ENCODE results near the gene UCHL5. TPM values are rescaled to one million over a fixed set of nuclear protein-coding genes. Genes with fewer than 3 reads are reported as not detected.

UCHL5 gene
- total RNA-seq, 1 experiment from 2014 or later = 49.3 TPM

DNA sequence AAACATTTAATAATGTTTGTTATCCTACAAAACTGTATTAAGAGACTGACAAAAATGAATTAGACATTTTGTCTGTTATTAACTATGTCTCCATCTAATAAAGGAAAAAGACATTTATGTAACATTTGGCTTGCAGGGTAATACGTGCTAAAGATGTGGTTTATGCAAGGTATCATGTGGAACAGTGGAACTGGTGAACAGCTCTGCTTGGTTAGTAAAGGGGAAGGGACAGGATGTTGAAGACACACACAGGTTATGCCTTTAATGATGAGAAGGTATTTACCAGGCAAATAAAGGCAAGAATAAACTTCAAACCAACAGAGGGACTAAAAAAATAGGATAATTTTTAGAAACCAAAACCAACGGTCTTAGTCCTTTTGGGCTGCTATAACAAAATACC is 93.1 kb downstream of the UCHL5 start:
- no peaks in the 10 kb centered on the region for H3K9me3 ChIP-seq (ENCODE audit: insufficient read depth, low read depth)
- H3K79me2 ChIP-seq (ENCODE audit: low read depth) = no peaks in the 10 kb centered on the region
- H3K4me1 ChIP-seq (replicated peaks; ENCODE audit: insufficient read depth) = no peaks in the 10 kb centered on the region
- H3K9me2 ChIP-seq (ENCODE audit: insufficient read depth) = no peaks in the 10 kb centered on the region; the same call in 1 of the 2 replicates
- CTCF ChIA-PET = no interaction called here
- no peak overlapping the region for H2AFZ ChIP-seq
- no peaks in the 10 kb centered on the region for H4K20me1 ChIP-seq (ENCODE audit: insufficient read depth)
- POLR2A ChIA-PET (ENCODE audit: unreplicated experiment) = no interaction called here
- H3K4me2 ChIP-seq = no peak overlapping the region
- H3K4me3 ChIP-seq = no peak overlapping the region
- H3K27ac ChIP-seq = no peak overlapping the region
- no peaks in the 10 kb centered on the region for H3F3A ChIP-seq (ENCODE audit: insufficient read depth, low read depth)
- BruUV-seq (replicated peaks) = no TSS peak
- no peaks in the 10 kb centered on the region for H3K27me3 ChIP-seq (ENCODE audit: insufficient read depth, low read depth)
- no peak for DNase-seq
- intact Hi-C loops (cut with micrococcal nuclease; ENCODE audit: unreplicated experiment) = no loop called here
- TF ChIP-seq, protein P1, sequence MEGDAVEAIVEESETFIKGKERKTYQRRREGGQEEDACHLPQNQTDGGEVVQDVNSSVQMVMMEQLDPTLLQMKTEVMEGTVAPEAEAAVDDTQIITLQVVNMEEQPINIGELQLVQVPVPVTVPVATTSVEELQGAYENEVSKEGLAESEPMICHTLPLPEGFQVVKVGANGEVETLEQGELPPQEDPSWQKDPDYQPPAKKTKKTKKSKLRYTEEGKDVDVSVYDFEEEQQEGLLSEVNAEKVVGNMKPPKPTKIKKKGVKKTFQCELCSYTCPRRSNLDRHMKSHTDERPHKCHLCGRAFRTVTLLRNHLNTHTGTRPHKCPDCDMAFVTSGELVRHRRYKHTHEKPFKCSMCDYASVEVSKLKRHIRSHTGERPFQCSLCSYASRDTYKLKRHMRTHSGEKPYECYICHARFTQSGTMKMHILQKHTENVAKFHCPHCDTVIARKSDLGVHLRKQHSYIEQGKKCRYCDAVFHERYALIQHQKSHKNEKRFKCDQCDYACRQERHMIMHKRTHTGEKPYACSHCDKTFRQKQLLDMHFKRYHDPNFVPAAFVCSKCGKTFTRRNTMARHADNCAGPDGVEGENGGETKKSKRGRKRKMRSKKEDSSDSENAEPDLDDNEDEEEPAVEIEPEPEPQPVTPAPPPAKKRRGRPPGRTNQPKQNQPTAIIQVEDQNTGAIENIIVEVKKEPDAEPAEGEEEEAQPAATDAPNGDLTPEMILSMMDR (conservative IDR thresholded peaks at IDR 0.05) = no peak
- no peak for TF ChIP-seq EZH2 (IDR thresholded peaks at IDR 0.05; ENCODE audit: low read depth)
- no peaks in the 10 kb centered on the region for H3K36me3 ChIP-seq (ENCODE audit: low read depth)

DNA sequence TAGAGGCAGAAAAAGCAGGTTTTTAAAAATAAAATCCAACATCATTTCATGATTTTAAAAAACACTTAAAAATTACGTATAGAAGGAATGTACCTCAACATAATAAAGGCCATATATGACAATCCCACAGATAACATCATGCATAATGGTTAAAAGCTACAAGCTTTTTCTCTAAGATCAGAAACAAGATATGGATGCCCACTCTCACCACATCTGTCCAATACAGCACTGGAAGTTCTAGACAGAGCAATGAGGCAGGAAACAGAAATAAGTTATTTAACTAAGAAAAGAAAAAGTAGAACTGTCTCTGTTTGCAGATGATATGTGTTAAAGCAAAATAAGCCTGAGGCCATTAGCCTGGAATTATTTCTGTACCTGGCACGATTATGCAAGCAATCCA is 96.3 kb downstream of the UCHL5 start:
- ChIA-PET POLR2A (ENCODE audit: unreplicated experiment) (no interaction called here), CTCF (no interaction called here)
- H3K27ac ChIP-seq = no peak overlapping the region
- H3K79me2 ChIP-seq (ENCODE audit: low read depth) = no peaks in the 10 kb centered on the region
- no peak overlapping the region for H3K4me2 ChIP-seq
- no peaks in the 10 kb centered on the region for H3K9me3 ChIP-seq (ENCODE audit: insufficient read depth, low read depth)
- no peak overlapping the region for H2AFZ ChIP-seq
- no TSS peak for BruUV-seq (replicated peaks)
- no peaks in the 10 kb centered on the region for H3K36me3 ChIP-seq (ENCODE audit: low read depth)
- no peak for DNase-seq
- H3F3A ChIP-seq (ENCODE audit: insufficient read depth, low read depth) = no peaks in the 10 kb centered on the region
- no peak for TF ChIP-seq EZH2 (IDR thresholded peaks at IDR 0.05; ENCODE audit: low read depth)
- TF ChIP-seq, protein P1 (conservative IDR thresholded peaks at IDR 0.05) = no peak
- H3K9me2 ChIP-seq (ENCODE audit: insufficient read depth) = no peaks in the 10 kb centered on the region
- H3K27me3 ChIP-seq (ENCODE audit: insufficient read depth, low read depth) = no peaks in the 10 kb centered on the region
- H4K20me1 ChIP-seq (ENCODE audit: insufficient read depth) = no peaks in the 10 kb centered on the region
- no peaks in the 10 kb centered on the region for H3K4me1 ChIP-seq (replicated peaks; ENCODE audit: insufficient read depth)
- intact Hi-C loops (cut with micrococcal nuclease; ENCODE audit: unreplicated experiment) = no loop called here
- no peak overlapping the region for H3K4me3 ChIP-seq

Other genes starting within 250 kb of the UCHL5 start
- 40.4 and 49.2 TPM in 2 replicates for gene RO60, start 252 bp upstream of the UCHL5 start, total RNA-seq (2021)
- 12.5 and 16.7 TPM in 2 replicates for gene GLRX2, start 46.1 kb upstream of the UCHL5 start, total RNA-seq (2021)
- 39.6 and 47.1 TPM in 2 replicates for gene CDC73, start 62.7 kb upstream of the UCHL5 start, total RNA-seq (2021)
- not detected in 2 replicates for gene B3GALT2, start 127.3 kb upstream of the UCHL5 start, total RNA-seq (2021)